ENCODE results near the gene PROP1.
"Not testable (repeated sequence)": the region's sequence is repeated elsewhere in the genome, so short reads cannot be mapped to it uniquely, and the experiment has no call there.

Gene PROP1

DNA sequence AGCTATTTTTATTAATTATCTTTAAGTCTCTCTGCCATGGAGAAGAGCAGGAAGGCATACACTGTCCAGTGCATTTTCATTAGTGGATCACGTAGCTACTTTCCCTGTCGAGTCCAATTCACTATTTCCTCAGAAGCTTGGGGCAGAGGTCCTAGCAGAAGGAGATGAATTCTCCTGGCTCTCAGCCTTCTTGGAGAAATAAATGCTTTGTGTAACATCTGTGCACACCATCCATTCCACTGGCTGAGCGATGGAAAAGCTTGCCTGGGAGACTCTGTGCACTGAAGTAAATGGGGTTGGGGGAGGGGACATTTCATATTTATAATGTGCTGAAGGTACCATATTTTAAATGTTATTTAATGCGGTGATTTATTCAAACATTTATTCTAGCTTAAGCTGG is 23.4 kb downstream of the PROP1 start:
- no peaks in the 10 kb centered on the region for H3K36me3 ChIP-seq (replicated peaks)
- in situ Hi-C loops (cut with HindIII; ENCODE audit: low pct_ligation_motif_present, low sequenced_read_pairs) = no loop called here
- no peaks in the 10 kb centered on the region for H3K27me3 ChIP-seq (replicated peaks)
- H3K4me3 ChIP-seq (ENCODE audit: low read depth, low read length) = no peak overlapping the region
- no peak for DNase-seq
- no peak overlapping the region for H3K27ac ChIP-seq
- TF ChIP-seq, protein P1, sequence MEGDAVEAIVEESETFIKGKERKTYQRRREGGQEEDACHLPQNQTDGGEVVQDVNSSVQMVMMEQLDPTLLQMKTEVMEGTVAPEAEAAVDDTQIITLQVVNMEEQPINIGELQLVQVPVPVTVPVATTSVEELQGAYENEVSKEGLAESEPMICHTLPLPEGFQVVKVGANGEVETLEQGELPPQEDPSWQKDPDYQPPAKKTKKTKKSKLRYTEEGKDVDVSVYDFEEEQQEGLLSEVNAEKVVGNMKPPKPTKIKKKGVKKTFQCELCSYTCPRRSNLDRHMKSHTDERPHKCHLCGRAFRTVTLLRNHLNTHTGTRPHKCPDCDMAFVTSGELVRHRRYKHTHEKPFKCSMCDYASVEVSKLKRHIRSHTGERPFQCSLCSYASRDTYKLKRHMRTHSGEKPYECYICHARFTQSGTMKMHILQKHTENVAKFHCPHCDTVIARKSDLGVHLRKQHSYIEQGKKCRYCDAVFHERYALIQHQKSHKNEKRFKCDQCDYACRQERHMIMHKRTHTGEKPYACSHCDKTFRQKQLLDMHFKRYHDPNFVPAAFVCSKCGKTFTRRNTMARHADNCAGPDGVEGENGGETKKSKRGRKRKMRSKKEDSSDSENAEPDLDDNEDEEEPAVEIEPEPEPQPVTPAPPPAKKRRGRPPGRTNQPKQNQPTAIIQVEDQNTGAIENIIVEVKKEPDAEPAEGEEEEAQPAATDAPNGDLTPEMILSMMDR (IDR thresholded peaks at IDR 0.05; ENCODE audit: low read depth, low read length, missing control alignments) = no peak

DNA sequence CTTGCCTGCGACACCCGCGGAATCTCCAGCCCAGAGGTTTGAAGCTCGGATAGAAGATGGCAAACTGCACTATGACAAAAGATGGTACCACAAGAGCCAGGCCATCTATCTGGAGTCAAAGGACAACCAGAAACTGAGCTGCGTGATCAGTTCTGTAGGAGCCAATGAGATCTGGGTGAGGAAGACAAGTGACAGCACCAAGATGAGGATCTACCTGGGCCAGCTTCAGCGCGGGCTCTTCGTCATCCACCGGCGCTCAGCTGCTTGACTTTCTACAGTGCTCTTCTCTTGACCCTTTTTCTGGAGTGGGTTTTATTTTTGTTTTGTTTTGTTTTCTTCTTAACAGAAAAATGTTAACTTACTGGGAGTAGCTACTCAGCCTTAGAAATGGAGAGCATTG is 24.0 kb downstream of the PROP1 start:
- H3K36me3 ChIP-seq (replicated peaks); H3K27me3 ChIP-seq (replicated peaks); H3K4me3 ChIP-seq (ENCODE audit: low read depth, low read length); in situ Hi-C loops (cut with HindIII; ENCODE audit: low pct_ligation_motif_present, low sequenced_read_pairs); H3K27ac ChIP-seq; DNase-seq: not testable (repeated sequence)

DNA sequence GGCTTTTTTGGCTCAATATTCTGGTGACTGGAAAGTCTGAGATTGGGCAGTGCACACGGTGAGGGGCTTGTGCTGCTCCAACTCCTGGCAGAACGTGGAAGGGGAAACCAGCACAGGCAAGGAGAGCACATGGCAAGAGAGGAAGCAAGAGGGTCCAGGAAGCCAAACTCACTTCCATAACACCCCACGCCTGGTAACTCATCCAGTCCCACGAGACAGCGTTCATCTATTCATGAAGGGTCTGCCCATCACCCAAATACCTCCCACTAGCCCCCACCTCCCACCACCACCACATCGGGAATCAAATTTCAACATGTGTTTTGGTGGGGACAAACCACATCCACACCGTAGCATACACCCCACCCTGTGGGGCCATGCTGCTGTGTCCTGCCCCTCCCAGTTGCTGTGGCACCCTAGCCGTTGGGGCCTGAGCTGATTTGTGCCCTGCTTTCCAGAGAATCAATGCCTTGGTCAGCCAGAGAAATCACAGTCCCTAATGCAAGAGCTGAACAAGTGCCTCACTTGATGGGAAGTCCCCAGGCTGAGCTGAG is 27.3 kb downstream of the PROP1 start:
- TF ChIP-seq, protein P1 (IDR thresholded peaks at IDR 0.05; ENCODE audit: low read depth, low read length, missing control alignments) = no peak
- Histone ChIP-seq H3K27ac (no peak overlapping the region), H3K27me3 (replicated peaks) (no peaks in the 10 kb centered on the region), H3K4me3 (ENCODE audit: low read depth, low read length) (no peak overlapping the region), H3K36me3 (replicated peaks) (no peaks in the 10 kb centered on the region)
- in situ Hi-C loops (cut with HindIII; ENCODE audit: low pct_ligation_motif_present, low sequenced_read_pairs) = no loop called here
- no peak for DNase-seq

DNA sequence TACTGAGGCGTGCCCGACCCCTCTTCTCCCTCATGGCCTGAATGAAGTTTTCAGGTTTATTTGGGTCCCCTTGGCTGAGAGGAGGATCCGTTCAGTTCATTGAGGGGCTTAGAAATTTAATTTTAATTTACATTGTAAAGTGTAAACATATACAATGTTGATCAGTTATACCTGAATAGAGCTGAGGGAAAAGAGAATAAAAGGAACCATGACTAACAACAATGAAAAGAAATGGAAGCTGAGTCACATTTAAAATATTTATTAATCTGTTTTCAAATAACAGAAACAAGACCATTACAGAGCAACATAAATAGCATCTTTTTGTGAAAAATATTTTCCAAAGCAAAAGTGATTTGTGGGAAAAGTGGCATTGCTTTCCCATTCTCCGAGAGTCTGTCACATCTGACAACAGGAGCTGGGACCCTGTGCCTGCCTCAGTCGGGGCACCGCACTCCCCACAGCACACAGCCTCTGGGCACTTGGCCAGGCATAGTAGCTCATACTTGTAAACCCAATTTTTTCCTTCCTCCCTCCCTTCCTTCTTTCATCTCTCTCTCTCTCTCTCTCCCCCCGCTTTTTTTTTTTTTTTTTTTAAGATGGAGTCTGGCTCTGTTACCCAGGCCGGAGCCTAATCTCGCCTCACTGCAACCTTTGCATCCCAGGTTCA is 28.7 kb downstream of the PROP1 start:
- no peak for DNase-seq
- Histone ChIP-seq H3K36me3 (replicated peaks) (no peaks in the 10 kb centered on the region), H3K27me3 (replicated peaks) (no peaks in the 10 kb centered on the region), H3K4me3 (ENCODE audit: low read depth, low read length) (no peak overlapping the region), H3K27ac (no peak overlapping the region)
- in situ Hi-C loops (cut with HindIII; ENCODE audit: low pct_ligation_motif_present, low sequenced_read_pairs) = no loop called here
- TF ChIP-seq, protein P1 (IDR thresholded peaks at IDR 0.05; ENCODE audit: low read depth, low read length, missing control alignments) = no peak

- in situ Hi-C loops (cut with HindIII; ENCODE audit: low pct_ligation_motif_present, low sequenced_read_pairs) = no loop called here
- no peak for DNase-seq
These were observed 29.2 kb downstream of the PROP1 start for GRCh38 chr5:177966839-177967166.

DNA sequence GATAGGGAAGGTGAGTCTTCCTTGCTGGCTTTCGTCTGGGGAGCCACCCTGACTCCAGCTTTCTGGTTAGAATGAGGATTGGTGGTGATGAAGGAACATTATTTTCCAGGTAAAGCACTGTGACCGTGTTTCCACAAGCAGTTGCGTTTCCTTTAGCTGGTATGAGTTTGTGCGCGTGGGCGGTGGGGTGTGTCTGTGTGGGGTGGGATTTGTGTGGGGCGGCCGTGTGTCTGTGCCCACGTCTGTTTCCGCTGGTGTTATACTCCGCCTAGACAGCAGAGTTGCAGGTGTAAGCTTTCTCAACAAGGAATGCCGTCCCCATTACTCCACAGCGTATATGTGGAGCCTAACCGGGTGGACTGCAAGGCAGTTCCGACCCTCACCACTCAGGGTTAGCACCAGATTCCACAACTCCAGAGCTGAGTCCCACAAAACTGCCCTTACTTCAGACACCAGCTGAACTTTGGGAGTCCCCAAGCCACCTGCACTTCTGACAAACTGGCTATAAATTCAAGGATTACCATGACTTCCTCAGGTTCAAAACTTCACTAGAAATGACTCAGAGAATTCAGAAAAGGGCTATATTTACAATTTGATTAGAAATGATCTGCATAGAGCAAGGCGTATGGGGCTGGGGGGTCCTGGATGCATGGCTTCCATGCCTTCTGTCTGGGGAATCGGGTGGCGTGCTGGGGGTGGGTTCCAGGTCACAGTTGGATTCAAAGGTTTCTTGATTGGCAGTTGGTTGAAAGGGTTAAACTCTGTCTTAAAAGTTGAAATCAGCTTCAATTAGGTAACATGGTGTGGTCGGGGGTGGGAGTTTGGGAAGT is 29.8 kb downstream of the PROP1 start:
- in situ Hi-C loops (cut with HindIII; ENCODE audit: low pct_ligation_motif_present, low sequenced_read_pairs) = no loop called here
- no peaks in the 10 kb centered on the region for H3K27me3 ChIP-seq (replicated peaks)

More at GRCh38 chr5:177966839-177967166, 29.2 kb downstream of the PROP1 start:
- Histone ChIP-seq H3K36me3 (replicated peaks) (no peaks in the 10 kb centered on the region), H3K4me3 (ENCODE audit: low read depth, low read length) (no peak overlapping the region), H3K27ac (no peak overlapping the region), H3K27me3 (replicated peaks) (no peaks in the 10 kb centered on the region)
- TF ChIP-seq, protein P1 (IDR thresholded peaks at IDR 0.05; ENCODE audit: low read depth, low read length, missing control alignments) = no peak

More for the DNA sequence above, 29.8 kb downstream of the PROP1 start:
- Histone ChIP-seq H3K36me3 (replicated peaks) (no peaks in the 10 kb centered on the region), H3K27ac (no peak overlapping the region), H3K4me3 (ENCODE audit: low read depth, low read length) (no peak overlapping the region)
- no peak for DNase-seq
- TF ChIP-seq, protein P1 (IDR thresholded peaks at IDR 0.05; ENCODE audit: low read depth, low read length, missing control alignments) = no peak

Data from brain microvascular endothelial cell (primary cell).